Peyer's patch (tissue), 4 donors: Measurements from ENCODE around the gene EPB41L4A.

Experiments used
- CTCF ChIP-seq, 6 experiments: fragments of 450-650 bp in 4 of 6; fragments of 200-600 bp in 2 of 6; sonication (generic) in 1 of 6; IDR thresholded peaks; one replicate each; pipeline ENCODE4 v1.5.1; 2017 to 2019; ENCODE audit warnings: antibody characterized with exemption in 6 of 6, mild to moderate bottlenecking in 3 of 6, moderate library complexity in 1 of 6
- POLR2A ChIP-seq, 2 donors: fragments of 450-650 bp; IDR thresholded peaks; one replicate each; pipeline ENCODE4 v1.5.1; 2017; ENCODE audit warnings: antibody characterized with exemption in 2 of 2, mild to moderate bottlenecking in 2 of 2, moderate library complexity in 2 of 2

GRCh38 chr5:112196584-112196983 lies 222.5 kb downstream of the EPB41L4A start:
- TF ChIP-seq CTCF (IDR thresholded peaks at IDR 0.05) (no peak), POLR2A (IDR thresholded peaks at IDR 0.05) (no peak)
